Activated CD4-positive, alpha-beta T cell treated with anti-CD3 and anti-CD28 coated beads, Interleukin-2, amount 50 U/mL, for 24 hours (primary cell): Measurements from ENCODE around the gene TMEM52B.

Experiments used
- DNase-seq, 2 donors: peaks; one replicate each; pipeline ENCODE4 v3.0.0-alpha.2; 2020; ENCODE audit warnings: low read depth in 1 of 2, low spot score in 1 of 2

TMEM52B gene

GRCh38 chr12:10178821-10179220, at the start of gene TMEM52B:
TMEM52B (plus strand) TSS chr12:10179032; CDS start chr12:10179575, 543 bp downstream.
- DNase-seq = no peak

DNA sequence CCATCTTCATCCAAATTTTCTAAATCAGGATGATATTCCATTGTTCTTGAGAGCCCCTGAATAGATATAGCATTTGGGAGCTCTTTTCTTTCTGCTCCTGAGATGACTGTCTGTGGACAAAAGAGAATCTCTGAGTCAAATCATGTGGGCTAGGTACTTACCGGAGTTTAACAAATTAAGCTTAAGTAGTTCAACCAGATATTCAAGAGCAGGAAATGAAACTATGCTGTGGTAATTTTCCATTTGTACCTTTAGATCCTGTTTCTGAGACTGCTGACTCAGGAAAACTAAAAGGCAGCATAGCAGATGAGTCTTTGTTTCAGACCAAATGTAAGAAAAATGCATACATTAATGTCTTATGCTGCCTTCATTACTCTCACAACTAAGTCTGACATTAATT, 48.8 kb upstream of the TMEM52B start, which contains the start of gene CLEC7A:
CLEC7A (minus strand) TSS at position 158 of the 400 bp plus-strand sequence; CDS start at position 41, 117 bp downstream.
- DNase-seq = peak in 1 of 2 donors; percentile 4

GRCh38 chr12:10131111-10131690, 47.6 kb upstream of the TMEM52B start:
- no peak for DNase-seq

DNA sequence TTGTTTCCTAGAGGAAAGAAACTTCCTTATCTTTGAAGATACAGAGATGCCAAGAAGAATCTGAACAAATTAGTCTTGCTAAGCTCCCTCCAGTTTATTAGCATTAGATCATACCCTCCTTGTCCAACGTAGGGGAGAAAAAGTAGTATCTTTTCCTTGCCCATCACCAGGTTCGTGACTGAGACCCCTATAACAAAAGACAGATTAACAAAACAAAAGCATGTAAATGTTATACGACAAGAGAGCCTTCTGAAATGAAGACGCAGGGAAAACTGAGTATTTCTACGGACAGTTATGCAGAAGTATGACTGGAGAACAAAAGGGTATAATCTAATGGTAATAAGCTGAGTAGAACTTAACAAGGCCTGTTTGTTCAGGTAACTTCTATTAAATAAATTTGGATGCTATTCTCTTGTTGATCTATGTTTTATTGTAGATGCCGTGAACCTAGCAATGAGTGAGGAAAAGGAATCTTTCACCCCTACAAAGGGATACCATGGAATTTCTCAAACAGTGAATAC, 45.9 kb upstream of the TMEM52B start:
- no peak for DNase-seq

- DNase-seq = no peak
Measured at GRCh38 chr12:10135126-10135525, 43.7 kb upstream of the TMEM52B start.

- DNase-seq = no peak
Measured at GRCh38 chr12:10136637-10137205, 42.1 kb upstream of the TMEM52B start.

GRCh38 chr12:10140001-10140400, 38.8 kb upstream of the TMEM52B start:
- peak; percentile 10 to 46 for DNase-seq

GRCh38 chr12:10142976-10143589, 35.7 kb upstream of the TMEM52B start:
- DNase-seq = no peak

- DNase-seq = no peak
Measured at GRCh38 chr12:10147714-10148403, 31.0 kb upstream of the TMEM52B start.

DNA sequence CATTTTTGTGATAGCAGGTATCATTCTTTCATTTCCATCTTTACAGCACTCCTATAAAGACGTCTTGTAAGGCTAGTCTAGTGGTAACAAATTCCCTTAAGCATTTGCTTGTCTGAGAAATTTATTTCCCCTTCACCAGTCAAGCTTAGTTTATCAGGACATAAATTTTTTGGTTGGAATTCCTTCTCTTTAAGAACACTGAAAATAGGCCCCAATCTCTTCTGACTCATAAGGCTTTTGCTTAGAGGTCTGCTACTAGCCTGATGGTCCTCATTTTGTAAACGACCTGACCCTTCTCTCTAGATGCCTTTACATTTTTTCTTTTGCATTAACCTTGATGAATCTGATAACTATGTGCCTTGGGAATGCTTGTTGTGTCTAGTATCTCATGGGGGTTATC, 27.2 kb upstream of the TMEM52B start:
- no peak for DNase-seq

DNA sequence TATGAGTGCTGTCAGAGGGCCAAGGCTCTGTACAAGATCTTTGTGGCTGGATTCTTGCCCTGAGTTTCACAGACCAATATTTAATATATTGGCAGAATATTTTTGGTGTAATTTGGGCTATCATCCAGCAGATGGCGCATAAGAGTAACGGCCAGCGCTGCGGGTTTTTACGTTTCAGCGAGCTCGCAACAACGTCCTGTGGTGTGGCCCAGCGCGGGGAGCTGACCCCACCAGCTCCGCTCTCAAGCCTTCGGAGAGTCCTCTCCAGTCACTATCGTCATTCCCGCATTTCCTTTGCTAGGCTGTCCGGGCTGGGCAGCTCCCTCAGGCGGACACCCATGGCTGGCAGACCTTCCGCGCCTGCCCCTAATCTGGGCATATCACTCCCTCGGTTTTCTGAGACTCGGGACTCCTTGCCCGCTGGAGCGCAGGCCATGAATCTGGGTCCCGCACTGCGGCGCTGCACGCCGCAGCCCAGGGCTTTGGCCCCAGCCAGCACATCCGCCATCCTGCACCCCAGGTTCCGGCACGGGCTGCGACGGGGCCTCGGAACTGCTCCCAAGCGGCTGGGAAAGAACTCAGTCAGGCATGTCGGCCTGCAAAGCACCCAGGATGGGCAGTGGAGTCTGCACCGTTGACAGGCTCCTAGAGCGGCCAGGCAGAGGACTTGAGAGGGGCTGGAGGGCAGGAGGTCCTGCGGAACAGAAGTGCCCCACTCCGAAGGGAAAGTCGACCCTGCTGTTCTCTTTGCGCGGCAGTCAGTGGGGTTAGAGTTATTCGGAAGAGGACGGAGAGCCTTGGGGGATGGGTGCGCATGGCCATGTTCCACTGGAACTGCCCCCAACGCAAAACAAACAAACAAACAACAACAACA, 25.3 kb upstream of the TMEM52B start:
- DNase-seq = peak; percentile 27 to 44

GRCh38 chr12:10154145-10154496, 24.7 kb upstream of the TMEM52B start:
- DNase-seq = no peak

- DNase-seq = no peak
Measured at GRCh38 chr12:10155966-10156365, 22.9 kb upstream of the TMEM52B start.

GRCh38 chr12:10158406-10158805, 20.4 kb upstream of the TMEM52B start:
- DNase-seq = no peak

- DNase-seq = no peak
Measured at GRCh38 chr12:10159280-10159679, 19.6 kb upstream of the TMEM52B start.

GRCh38 chr12:10160617-10161385, 18.0 kb upstream of the TMEM52B start:
- DNase-seq = no peak

- DNase-seq = no peak
Measured at GRCh38 chr12:10163084-10163483, 15.7 kb upstream of the TMEM52B start.

DNA sequence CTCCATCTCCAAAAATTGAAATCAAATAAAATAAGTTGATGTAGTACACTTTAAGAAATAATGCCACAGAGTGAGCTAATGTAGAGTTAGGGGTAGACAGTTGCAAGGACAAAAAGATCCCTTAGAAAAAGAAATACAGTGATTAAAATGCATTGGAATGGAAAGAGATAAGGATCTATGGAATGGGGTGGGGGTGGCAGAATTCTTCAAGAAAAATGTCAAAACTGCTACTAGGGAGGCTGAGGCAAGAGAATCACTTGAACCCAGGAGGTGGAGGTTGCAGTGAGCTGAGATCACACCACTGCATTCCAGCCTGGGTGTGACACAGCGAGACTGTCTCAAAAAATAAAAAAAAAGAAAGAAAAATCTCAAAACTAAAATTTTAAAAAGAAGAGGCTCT, 13.4 kb upstream of the TMEM52B start:
- no peak for DNase-seq

DNA sequence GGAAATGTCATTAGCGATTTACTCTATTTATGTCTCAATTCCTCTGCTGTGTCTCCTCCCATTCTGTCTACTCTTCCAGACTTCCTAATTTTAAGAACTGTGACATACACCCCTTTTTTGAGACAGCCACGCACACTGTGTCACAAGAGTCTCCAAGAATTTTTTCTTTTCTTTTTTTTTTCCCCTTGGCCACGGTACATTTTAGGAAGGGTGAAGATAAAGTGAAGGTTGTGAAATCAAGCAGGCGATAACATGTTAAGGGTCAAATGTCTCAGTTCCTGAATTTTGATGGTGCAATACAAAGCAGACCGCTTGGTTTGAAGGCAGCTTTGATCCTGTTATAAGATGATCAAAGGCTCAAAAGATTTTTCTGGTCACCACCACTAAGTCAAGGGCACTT, 11.2 kb upstream of the TMEM52B start:
- DNase-seq = no peak

- DNase-seq = no peak
Measured at GRCh38 chr12:10169104-10169503, 9.7 kb upstream of the TMEM52B start.
